ENCODE measurements around the gene PELO. TPM values are rescaled to one million over a fixed set of nuclear protein-coding genes. Genes with fewer than 3 reads are reported as not detected.

Gene PELO
- total RNA-seq, 1 donor from 2014 or later: 82.4 TPM

DNA sequence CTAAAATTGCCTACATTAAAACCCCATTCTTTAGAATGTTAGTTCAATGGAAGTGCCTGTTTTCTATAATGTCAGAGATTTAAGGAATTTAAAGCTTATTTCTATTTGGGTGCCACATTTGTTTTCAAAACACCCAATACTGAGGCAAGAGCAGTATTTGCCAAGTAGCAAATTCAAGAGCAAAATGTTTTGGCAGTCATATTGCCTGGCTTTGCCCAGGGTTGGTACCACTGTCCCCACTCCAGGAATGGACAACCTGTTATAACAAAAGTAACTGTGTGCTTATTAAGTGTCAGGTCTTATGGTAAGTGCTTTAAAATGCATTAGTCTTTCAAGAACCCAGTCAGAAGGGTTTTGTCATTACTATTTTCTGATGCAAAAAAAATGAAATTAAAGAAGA lies 19.3 kb downstream of the PELO start:
- Mint-ChIP-seq H3K27ac (ENCODE audit: unreplicated experiment) (peak overlapping the region; percentile 85), H3K36me3 (ENCODE audit: unreplicated experiment) (peaks cover 27% of the 10 kb centered on the region), H3K4me1 (ENCODE audit: unreplicated experiment) (peaks cover 90% of the 10 kb centered on the region), H3K27me3 (ENCODE audit: unreplicated experiment) (no peaks in the 10 kb centered on the region), H3K9me3 (ENCODE audit: unreplicated experiment) (no peaks in the 10 kb centered on the region), H3K4me3 (ENCODE audit: unreplicated experiment) (no peak overlapping the region)
- TF ChIP-seq, protein P1, sequence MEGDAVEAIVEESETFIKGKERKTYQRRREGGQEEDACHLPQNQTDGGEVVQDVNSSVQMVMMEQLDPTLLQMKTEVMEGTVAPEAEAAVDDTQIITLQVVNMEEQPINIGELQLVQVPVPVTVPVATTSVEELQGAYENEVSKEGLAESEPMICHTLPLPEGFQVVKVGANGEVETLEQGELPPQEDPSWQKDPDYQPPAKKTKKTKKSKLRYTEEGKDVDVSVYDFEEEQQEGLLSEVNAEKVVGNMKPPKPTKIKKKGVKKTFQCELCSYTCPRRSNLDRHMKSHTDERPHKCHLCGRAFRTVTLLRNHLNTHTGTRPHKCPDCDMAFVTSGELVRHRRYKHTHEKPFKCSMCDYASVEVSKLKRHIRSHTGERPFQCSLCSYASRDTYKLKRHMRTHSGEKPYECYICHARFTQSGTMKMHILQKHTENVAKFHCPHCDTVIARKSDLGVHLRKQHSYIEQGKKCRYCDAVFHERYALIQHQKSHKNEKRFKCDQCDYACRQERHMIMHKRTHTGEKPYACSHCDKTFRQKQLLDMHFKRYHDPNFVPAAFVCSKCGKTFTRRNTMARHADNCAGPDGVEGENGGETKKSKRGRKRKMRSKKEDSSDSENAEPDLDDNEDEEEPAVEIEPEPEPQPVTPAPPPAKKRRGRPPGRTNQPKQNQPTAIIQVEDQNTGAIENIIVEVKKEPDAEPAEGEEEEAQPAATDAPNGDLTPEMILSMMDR (IDR thresholded peaks at IDR 0.05): no peak
- DNase-seq (ENCODE audit: extremely low spot score, unreplicated experiment): no peak

DNA sequence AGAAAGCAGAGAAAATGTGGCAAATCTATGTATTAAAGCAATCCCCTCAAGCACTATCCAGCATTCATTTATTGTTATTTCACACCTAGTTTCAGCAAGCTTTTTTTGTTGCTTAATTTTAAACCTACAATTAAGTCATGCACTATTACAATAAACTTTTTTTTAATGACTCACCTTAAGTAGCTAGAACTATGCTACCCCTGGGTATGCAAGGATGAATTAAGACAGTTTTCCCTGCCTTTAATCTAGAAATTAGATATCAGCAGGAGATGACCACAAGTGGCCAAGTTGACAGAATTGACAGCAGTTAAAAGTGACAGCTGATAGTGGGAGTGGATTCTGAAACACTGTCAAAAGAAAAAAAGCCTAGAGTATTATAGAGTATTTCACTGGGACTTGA lies 20.0 kb downstream of the PELO start:
- Mint-ChIP-seq H3K27ac (ENCODE audit: unreplicated experiment) (peak overlapping the region; percentile 84), H3K36me3 (ENCODE audit: unreplicated experiment) (peaks cover 25% of the 10 kb centered on the region), H3K4me3 (ENCODE audit: unreplicated experiment) (no peak overlapping the region), H3K9me3 (ENCODE audit: unreplicated experiment) (no peaks in the 10 kb centered on the region), H3K4me1 (ENCODE audit: unreplicated experiment) (peaks cover 89% of the 10 kb centered on the region), H3K27me3 (ENCODE audit: unreplicated experiment) (no peaks in the 10 kb centered on the region)
- DNase-seq (ENCODE audit: extremely low spot score, unreplicated experiment): no peak
- TF ChIP-seq, protein P1 (IDR thresholded peaks at IDR 0.05): no peak

DNA sequence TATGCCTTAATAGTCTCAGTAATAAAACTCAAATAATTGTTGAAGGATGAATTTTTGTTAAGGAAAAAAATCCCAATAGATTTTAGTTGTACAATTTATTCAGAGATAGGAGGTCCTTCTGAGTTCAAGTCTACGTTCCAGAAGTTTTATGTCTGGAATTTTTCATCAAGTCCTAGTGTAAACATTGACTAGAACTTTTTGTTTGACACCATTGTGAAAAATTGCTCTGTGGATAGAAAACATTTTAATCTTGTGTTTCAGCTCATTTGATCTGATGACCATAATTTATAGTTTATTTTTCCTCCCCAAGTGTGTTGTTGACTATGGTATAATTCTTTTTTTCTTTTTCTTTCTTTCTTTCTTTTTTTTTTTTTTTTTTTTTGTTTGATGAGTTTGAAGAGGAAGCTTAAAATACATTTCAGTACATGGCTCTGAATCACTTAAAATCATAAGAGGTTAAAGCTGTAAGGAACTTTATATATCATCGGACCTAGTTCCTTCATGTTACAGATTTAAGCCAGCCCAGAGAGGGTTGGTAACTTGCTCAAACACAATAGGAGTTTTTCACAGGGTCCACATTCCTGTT lies 20.7 kb downstream of the PELO start:
- Mint-ChIP-seq H3K9me3 (ENCODE audit: unreplicated experiment) (no peaks in the 10 kb centered on the region), H3K4me3 (ENCODE audit: unreplicated experiment) (no peak overlapping the region), H3K27ac (ENCODE audit: unreplicated experiment) (peak overlapping the region; percentile 84), H3K36me3 (ENCODE audit: unreplicated experiment) (peaks cover 26% of the 10 kb centered on the region), H3K27me3 (ENCODE audit: unreplicated experiment) (no peaks in the 10 kb centered on the region), H3K4me1 (ENCODE audit: unreplicated experiment) (peaks cover 84% of the 10 kb centered on the region)
- TF ChIP-seq, protein P1 (IDR thresholded peaks at IDR 0.05): no peak
- DNase-seq (ENCODE audit: extremely low spot score, unreplicated experiment): no peak

DNA sequence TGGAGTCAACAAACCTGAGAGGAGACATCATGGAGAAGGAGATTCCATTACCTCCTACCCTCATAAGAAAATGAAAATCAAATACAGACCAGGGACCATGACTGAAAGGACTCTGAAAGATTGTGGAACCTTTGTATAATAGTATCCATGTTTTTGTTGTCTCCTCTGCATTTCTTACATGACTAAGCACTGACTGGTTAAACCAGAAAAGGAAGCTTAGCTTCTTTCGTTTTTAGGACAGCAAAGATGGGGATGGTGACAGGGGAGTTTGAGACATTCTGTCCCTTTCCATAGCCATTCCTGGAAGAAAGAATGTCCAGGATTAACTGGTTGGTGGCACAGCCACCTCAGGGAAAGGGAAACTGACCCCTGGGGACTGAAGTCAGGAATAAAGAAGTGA lies 22.2 kb downstream of the PELO start:
- no peak overlapping the region for H3K4me3 Mint-ChIP-seq (ENCODE audit: unreplicated experiment)
- no peaks in the 10 kb centered on the region for H3K27me3 Mint-ChIP-seq (ENCODE audit: unreplicated experiment)
- H3K4me1 Mint-ChIP-seq (ENCODE audit: unreplicated experiment): peaks cover 76% of the 10 kb centered on the region
- H3K27ac Mint-ChIP-seq (ENCODE audit: unreplicated experiment): peak overlapping the region; percentile 77
- no peaks in the 10 kb centered on the region for H3K9me3 Mint-ChIP-seq (ENCODE audit: unreplicated experiment)
- DNase-seq (ENCODE audit: extremely low spot score, unreplicated experiment): no peak
- TF ChIP-seq, protein P1 (IDR thresholded peaks at IDR 0.05): no peak
- peaks cover 19% of the 10 kb centered on the region for H3K36me3 Mint-ChIP-seq (ENCODE audit: unreplicated experiment)

DNA sequence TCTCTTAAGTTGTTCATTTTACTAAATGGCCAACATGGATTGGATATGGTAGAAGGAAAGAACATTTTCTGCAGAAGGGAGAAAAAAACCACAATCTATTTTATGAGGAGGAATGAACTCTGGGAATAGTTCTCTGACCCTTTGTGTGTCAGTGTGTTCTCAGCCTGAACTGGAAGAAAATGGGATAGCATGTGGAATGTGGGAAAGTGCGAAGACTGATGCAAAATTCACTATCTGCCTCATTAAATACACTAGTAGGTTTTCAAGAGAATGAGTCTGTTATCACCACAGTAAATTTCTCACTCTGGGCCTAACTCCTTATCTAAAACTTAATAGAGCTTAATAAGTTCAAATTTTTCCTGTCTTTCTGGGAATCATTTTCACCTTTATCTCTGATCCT lies 22.7 kb downstream of the PELO start:
- Mint-ChIP-seq H3K27ac (ENCODE audit: unreplicated experiment) (peak overlapping the region; percentile 77), H3K4me1 (ENCODE audit: unreplicated experiment) (peaks cover 76% of the 10 kb centered on the region), H3K36me3 (ENCODE audit: unreplicated experiment) (peaks cover 13% of the 10 kb centered on the region), H3K27me3 (ENCODE audit: unreplicated experiment) (no peaks in the 10 kb centered on the region), H3K9me3 (ENCODE audit: unreplicated experiment) (no peaks in the 10 kb centered on the region), H3K4me3 (ENCODE audit: unreplicated experiment) (no peak overlapping the region)
- TF ChIP-seq, protein P1 (IDR thresholded peaks at IDR 0.05): no peak
- no peak for DNase-seq (ENCODE audit: extremely low spot score, unreplicated experiment)
